Measurements from ENCODE around the gene BTN1A1. TPM values are rescaled to one million over a fixed set of nuclear protein-coding genes. Genes with fewer than 3 reads are reported as not detected.

The BTN1A1 gene
- total RNA-seq, 1 experiment from 2014 or later, result 0.10 TPM

DNA sequence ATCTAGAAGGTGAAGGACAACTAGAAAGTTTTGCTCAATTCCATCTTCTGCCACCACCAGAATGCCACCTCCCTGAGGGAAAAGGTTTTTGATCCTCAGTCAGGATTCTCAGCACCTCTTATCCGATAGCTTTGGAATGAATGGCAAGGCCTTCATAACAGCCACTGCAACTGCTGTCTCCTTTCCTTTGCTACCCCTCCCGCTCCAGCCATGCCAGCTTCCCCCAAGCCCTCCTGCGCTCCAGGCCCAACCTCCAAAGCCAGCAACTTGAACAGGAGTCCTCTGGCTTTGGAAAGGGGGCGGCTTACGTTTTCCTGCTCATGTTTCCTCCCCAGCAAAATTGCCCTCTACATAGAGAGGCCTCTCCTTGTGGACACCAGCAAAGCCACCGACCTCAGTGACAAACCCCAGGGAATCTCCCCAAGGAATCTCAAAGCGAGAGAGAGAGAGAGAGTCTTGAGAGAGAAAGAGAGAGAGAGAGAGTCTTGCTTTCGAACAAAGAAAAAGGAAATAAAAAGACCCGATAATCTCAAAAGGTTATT, 42.8 kb upstream of the BTN1A1 start:
- in situ Hi-C loops (cut with HindIII; ENCODE audit: low pct_unique_long_range_greater_than_20kb, low sequenced_read_pairs) (no loop called here), intact Hi-C loops (cut with micrococcal nuclease; ENCODE audit: unreplicated experiment) (no loop called here)
- TF ChIP-seq SIN3A (IDR thresholded peaks at IDR 0.05; ENCODE audit: borderline replicate concordance, insufficient read depth, low read depth, low read length) (no peak), CTCF (IDR thresholded peaks at IDR 0.05) (no peak), REST (IDR thresholded peaks at IDR 0.05; ENCODE audit: insufficient read depth in 1 of 2, low read depth in 2 of 2, low read length in 1 of 2) (no peak)
- ChIA-PET POLR2A (no interaction called here), CTCF (no interaction called here)
- Histone ChIP-seq H3K27ac (ENCODE audit: low read length) (peak overlapping the region; percentile 91), H3K9me3 (ENCODE audit: control insufficient read depth, insufficient read depth, low read depth, low read length) (no peaks in the 10 kb centered on the region), H3K4me1 (ENCODE audit: control insufficient read depth, insufficient read depth, low read length) (peaks cover 5% of the 10 kb centered on the region), H3K36me3 (ENCODE audit: control insufficient read depth, insufficient read depth, low read length) (no peaks in the 10 kb centered on the region; the same call in none of the 2 replicates), H3K27me3 (ENCODE audit: control insufficient read depth, insufficient read depth, low read length) (no peaks in the 10 kb centered on the region), H3K4me3 (ENCODE audit: low read depth in 2 of 2, low read length in 2 of 2) (peak overlapping the region; percentile 74 to 78)
- no TSS peak for BruUV-seq (replicated peaks)
- no peak for DNase-seq (ENCODE audit: low read depth, low spot score)
- peak; percentile 79 for ATAC-seq

- POLR2A ChIA-PET, result interaction anchor here (0.8 kb wide), 1 partner anchor 37 kb away, joined by 3 read pairs; no protein-coding TSS in a partner anchor
- BruUV-seq (replicated peaks), result TSS peak; percentile 54
- no peak for TF ChIP-seq REST (IDR thresholded peaks at IDR 0.05; ENCODE audit: insufficient read depth in 1 of 2, low read depth in 2 of 2, low read length in 1 of 2)
- TF ChIP-seq TCF7L2 (IDR thresholded peaks at IDR 0.05; ENCODE audit: low read depth, low read length), result no peak
- TF ChIP-seq POLR2AphosphoS5 (IDR thresholded peaks at IDR 0.05; ENCODE audit: low read depth, low read length), result peak; percentile 68
- TF ChIP-seq CTCF (IDR thresholded peaks at IDR 0.05), result peak; percentile 44; the same call in 1 of the 2 replicates
- no peak for TF ChIP-seq SIN3A (IDR thresholded peaks at IDR 0.05; ENCODE audit: borderline replicate concordance, insufficient read depth, low read depth, low read length)
- Histone ChIP-seq H3K36me3 (ENCODE audit: control insufficient read depth, insufficient read depth, low read length) (no peaks in the 10 kb centered on the region; the same call in none of the 2 replicates), H3K4me3 (ENCODE audit: low read depth in 2 of 2, low read length in 2 of 2) (peak within 1 kb of the TSS; percentile 74 to 78), H3K9me3 (ENCODE audit: control insufficient read depth, insufficient read depth, low read depth, low read length) (no peaks in the 10 kb centered on the region), H3K27ac (ENCODE audit: low read length) (peak within 1 kb of the TSS; percentile 91), H3K4me1 (ENCODE audit: control insufficient read depth, insufficient read depth, low read length) (peaks cover 5% of the 10 kb centered on the region), H3K27me3 (ENCODE audit: control insufficient read depth, insufficient read depth, low read length) (no peaks in the 10 kb centered on the region)
- intact Hi-C loops (cut with micrococcal nuclease; ENCODE audit: unreplicated experiment) (no loop called here), in situ Hi-C loops (cut with HindIII; ENCODE audit: low pct_unique_long_range_greater_than_20kb, low sequenced_read_pairs) (no loop called here)
- ATAC-seq (peak; percentile 100), DNase-seq (ENCODE audit: low read depth, low spot score) (peak; percentile 83)
- CTCF ChIA-PET, result no interaction called here
Measured at GRCh38 chr6:26457806-26458688, 42.1 kb upstream of the BTN1A1 start, which contains the start of gene BTN2A1. Gene BTN2A1 (plus strand): TSS chr6:26457955. CDS start chr6:26458637, 682 bp downstream.

Data from Panc1 (cell line).